Measurements from ENCODE around the gene ZMYM3. TPM values are rescaled to one million over a fixed set of nuclear protein-coding genes. Genes with fewer than 3 reads are reported as not detected.
"Not testable (repeated sequence)": the region's sequence is repeated elsewhere in the genome, so short reads cannot be mapped to it uniquely, and the experiment has no call there.

ZMYM3 gene
- total and polyA plus RNA-seq, 9 donors = 11.6 to 25.7 (median 20.8) TPM

GRCh38 chrX:71291381-71291780 is 37.4 kb upstream of the ZMYM3 start:
- no peaks in the 10 kb centered on the region for H3K4me1 ChIP-seq (ENCODE audit: control insufficient read depth, insufficient read depth, low read length)
- WGBS (ENCODE audit: insufficient coverage) = no CpG with 5 or more reads among the region's 6 CpGs
- no peak overlapping the region for H3K27ac ChIP-seq (ENCODE audit: low read length)
- peaks cover 32% of the 10 kb centered on the region for H3K36me3 ChIP-seq (ENCODE audit: control insufficient read depth, insufficient read depth, low read length)
- DNase-seq = no peak
- no peak overlapping the region for H3K4me3 ChIP-seq (ENCODE audit: low read length)
- H3K9me3 ChIP-seq (replicated peaks; ENCODE audit: control insufficient read depth, low read depth, low read length) = no peaks in the 10 kb centered on the region
- H3K27me3 ChIP-seq (ENCODE audit: control insufficient read depth, insufficient read depth, low read length) = no peaks in the 10 kb centered on the region

GRCh38 chrX:71285929-71286328 is 32.0 kb upstream of the ZMYM3 start:
- Histone ChIP-seq H3K4me3 (ENCODE audit: low read length) (no peak overlapping the region), H3K27ac (ENCODE audit: low read length) (no peak overlapping the region), H3K4me1 (ENCODE audit: control insufficient read depth, insufficient read depth, low read length) (no peaks in the 10 kb centered on the region), H3K9me3 (replicated peaks; ENCODE audit: control insufficient read depth, low read depth, low read length) (no peaks in the 10 kb centered on the region), H3K27me3 (ENCODE audit: control insufficient read depth, insufficient read depth, low read length) (no peaks in the 10 kb centered on the region), H3K36me3 (ENCODE audit: control insufficient read depth, insufficient read depth, low read length) (peaks cover 5% of the 10 kb centered on the region)
- no peak for DNase-seq

GRCh38 chrX:71283403-71284143 is 29.6 kb upstream of the ZMYM3 start, which contains the start of gene NONO:
TSS of gene NONO (plus strand) at chrX:71283635. CDS start at chrX:71290638, 7,003 bp downstream.
- Histone ChIP-seq H3K27me3 (ENCODE audit: control insufficient read depth, insufficient read depth, low read length) (no peaks in the 10 kb centered on the region), H3K36me3 (ENCODE audit: control insufficient read depth, insufficient read depth, low read length) (no peaks in the 10 kb centered on the region), H3K4me1 (ENCODE audit: control insufficient read depth, insufficient read depth, low read length) (no peaks in the 10 kb centered on the region), H3K9me3 (replicated peaks; ENCODE audit: control insufficient read depth, low read depth, low read length) (no peaks in the 10 kb centered on the region), H3K27ac (ENCODE audit: low read length) (peak within 1 kb of the TSS; percentile 98), H3K4me3 (ENCODE audit: low read length) (peak within 1 kb of the TSS; percentile 82)
- peak; percentile 100 for DNase-seq
- 38% methylated on average over 47 of the region's 57 CpGs for WGBS (ENCODE audit: insufficient coverage)

- H3K36me3 ChIP-seq (ENCODE audit: control insufficient read depth, insufficient read depth, low read length) = no peaks in the 10 kb centered on the region
- H3K9me3 ChIP-seq (replicated peaks; ENCODE audit: control insufficient read depth, low read depth, low read length) = no peaks in the 10 kb centered on the region
- H3K4me3 ChIP-seq (ENCODE audit: low read length) = peak overlapping the region; percentile 45
- no peaks in the 10 kb centered on the region for H3K4me1 ChIP-seq (ENCODE audit: control insufficient read depth, insufficient read depth, low read length)
- H3K27ac ChIP-seq (ENCODE audit: low read length) = peak overlapping the region; percentile 94
- no peak for DNase-seq
- no peaks in the 10 kb centered on the region for H3K27me3 ChIP-seq (ENCODE audit: control insufficient read depth, insufficient read depth, low read length)
- 36% methylated on average over 8 of the region's 16 CpGs for WGBS (ENCODE audit: insufficient coverage)
Observed at GRCh38 chrX:71282514-71283402, 28.8 kb upstream of the ZMYM3 start.

GRCh38 chrX:71281300-71281699 is 27.4 kb upstream of the ZMYM3 start:
- WGBS (ENCODE audit: insufficient coverage) = 96% methylated on average over 7 of the region's 11 CpGs

GRCh38 chrX:71272313-71272712 is 18.4 kb upstream of the ZMYM3 start:
- not testable (repeated sequence) for H3K9me3 ChIP-seq (replicated peaks; ENCODE audit: control insufficient read depth, low read depth, low read length); H3K27ac ChIP-seq (ENCODE audit: low read length); H3K4me3 ChIP-seq (ENCODE audit: low read length); H3K4me1 ChIP-seq (ENCODE audit: control insufficient read depth, insufficient read depth, low read length); H3K36me3 ChIP-seq (ENCODE audit: control insufficient read depth, insufficient read depth, low read length); DNase-seq; H3K27me3 ChIP-seq (ENCODE audit: control insufficient read depth, insufficient read depth, low read length)
- 75% methylated on average over 1 of the region's 2 CpGs for WGBS (ENCODE audit: insufficient coverage)

More at GRCh38 chrX:71281300-71281699, 27.4 kb upstream of the ZMYM3 start:
- H3K27me3 ChIP-seq (ENCODE audit: control insufficient read depth, insufficient read depth, low read length); DNase-seq; H3K4me1 ChIP-seq (ENCODE audit: control insufficient read depth, insufficient read depth, low read length); H3K36me3 ChIP-seq (ENCODE audit: control insufficient read depth, insufficient read depth, low read length); H3K9me3 ChIP-seq (replicated peaks; ENCODE audit: control insufficient read depth, low read depth, low read length); H3K4me3 ChIP-seq (ENCODE audit: low read length); H3K27ac ChIP-seq (ENCODE audit: low read length): not testable (repeated sequence)

- no peak for DNase-seq
Observed at GRCh38 chrX:71269801-71270395, 16.0 kb upstream of the ZMYM3 start.

GRCh38 chrX:71268624-71269023 is 14.7 kb upstream of the ZMYM3 start:
- not testable (repeated sequence) for H3K36me3 ChIP-seq (ENCODE audit: control insufficient read depth, insufficient read depth, low read length); DNase-seq; H3K27ac ChIP-seq (ENCODE audit: low read length); H3K27me3 ChIP-seq (ENCODE audit: control insufficient read depth, insufficient read depth, low read length); H3K9me3 ChIP-seq (replicated peaks; ENCODE audit: control insufficient read depth, low read depth, low read length); H3K4me1 ChIP-seq (ENCODE audit: control insufficient read depth, insufficient read depth, low read length); H3K4me3 ChIP-seq (ENCODE audit: low read length)

More at GRCh38 chrX:71269801-71270395, 16.0 kb upstream of the ZMYM3 start:
- Histone ChIP-seq H3K27ac (ENCODE audit: low read length) (no peak overlapping the region), H3K9me3 (replicated peaks; ENCODE audit: control insufficient read depth, low read depth, low read length) (no peaks in the 10 kb centered on the region), H3K36me3 (ENCODE audit: control insufficient read depth, insufficient read depth, low read length) (no peaks in the 10 kb centered on the region), H3K4me1 (ENCODE audit: control insufficient read depth, insufficient read depth, low read length) (no peaks in the 10 kb centered on the region), H3K4me3 (ENCODE audit: low read length) (no peak overlapping the region), H3K27me3 (ENCODE audit: control insufficient read depth, insufficient read depth, low read length) (no peaks in the 10 kb centered on the region)
- WGBS (ENCODE audit: insufficient coverage) = 82% methylated on average over 19 of the region's 19 CpGs

- Histone ChIP-seq H3K4me3 (ENCODE audit: low read length) (no peak overlapping the region), H3K9me3 (replicated peaks; ENCODE audit: control insufficient read depth, low read depth, low read length) (no peaks in the 10 kb centered on the region), H3K4me1 (ENCODE audit: control insufficient read depth, insufficient read depth, low read length) (peaks cover 13% of the 10 kb centered on the region), H3K27ac (ENCODE audit: low read length) (no peak overlapping the region), H3K36me3 (ENCODE audit: control insufficient read depth, insufficient read depth, low read length) (no peaks in the 10 kb centered on the region), H3K27me3 (ENCODE audit: control insufficient read depth, insufficient read depth, low read length) (no peaks in the 10 kb centered on the region)
- 100% methylated on average over 1 of the region's 4 CpGs for WGBS (ENCODE audit: insufficient coverage)
- DNase-seq = no peak
Observed at GRCh38 chrX:71256856-71257255, 2.9 kb upstream of the ZMYM3 start.

GRCh38 chrX:71256051-71256450 is 2.1 kb upstream of the ZMYM3 start:
- Histone ChIP-seq H3K9me3 (replicated peaks; ENCODE audit: control insufficient read depth, low read depth, low read length) (no peaks in the 10 kb centered on the region), H3K4me1 (ENCODE audit: control insufficient read depth, insufficient read depth, low read length) (peaks cover 14% of the 10 kb centered on the region), H3K4me3 (ENCODE audit: low read length) (no peak overlapping the region), H3K36me3 (ENCODE audit: control insufficient read depth, insufficient read depth, low read length) (peaks cover under 1% of the 10 kb centered on the region), H3K27me3 (ENCODE audit: control insufficient read depth, insufficient read depth, low read length) (no peaks in the 10 kb centered on the region), H3K27ac (ENCODE audit: low read length) (no peak overlapping the region)
- no peak for DNase-seq
- WGBS (ENCODE audit: insufficient coverage) = 74% methylated on average over 3 of the region's 6 CpGs

Measured in muscle of leg (tissue), 11 donors.